GM18858 (cell line): ENCODE measurements around the gene FEM1B.

Source experiments
- ATAC-seq: cut with Tn5 transposase; IDR thresholded peaks from one replicate; pipeline ENCODE4 v1.9.1; 2021; ENCODE audit not compliant: unreplicated experiment

The FEM1B gene

GRCh38 chr15:68321229-68321628, 43.7 kb downstream of the FEM1B start:
- no peak for ATAC-seq

GRCh38 chr15:68322796-68323195, 45.3 kb downstream of the FEM1B start:
- no peak for ATAC-seq

GRCh38 chr15:68325726-68326125, 48.2 kb downstream of the FEM1B start:
- ATAC-seq = no peak

- ATAC-seq = no peak
Observed at GRCh38 chr15:68326711-68327354, 49.3 kb downstream of the FEM1B start.

GRCh38 chr15:68328443-68328842, 50.9 kb downstream of the FEM1B start:
- ATAC-seq = no peak

- ATAC-seq = no peak
Observed at GRCh38 chr15:68328964-68329363, 51.4 kb downstream of the FEM1B start.

- ATAC-seq = no peak
Observed at GRCh38 chr15:68330416-68330815, 52.9 kb downstream of the FEM1B start.

GRCh38 chr15:68330901-68331300, 53.4 kb downstream of the FEM1B start:
- no peak for ATAC-seq

- no peak for ATAC-seq
Observed at GRCh38 chr15:68332266-68332665, 54.7 kb downstream of the FEM1B start.

- no peak for ATAC-seq
Observed at GRCh38 chr15:68333775-68334470, 56.4 kb downstream of the FEM1B start.

GRCh38 chr15:68334661-68335124, 57.1 kb downstream of the FEM1B start:
- ATAC-seq = no peak

GRCh38 chr15:68335251-68335650, 57.7 kb downstream of the FEM1B start:
- no peak for ATAC-seq

GRCh38 chr15:68335655-68336054, 58.1 kb downstream of the FEM1B start:
- no peak for ATAC-seq

- no peak for ATAC-seq
Observed at GRCh38 chr15:68336516-68336915, 59.0 kb downstream of the FEM1B start.

- no peak for ATAC-seq
Observed at GRCh38 chr15:68337826-68338225, 60.3 kb downstream of the FEM1B start.

- ATAC-seq = no peak
Observed at GRCh38 chr15:68339481-68339880, 61.9 kb downstream of the FEM1B start.

GRCh38 chr15:68340726-68341671, 63.5 kb downstream of the FEM1B start:
- ATAC-seq = no peak

- ATAC-seq = no peak
Observed at GRCh38 chr15:68341760-68342725, 64.5 kb downstream of the FEM1B start.

GRCh38 chr15:68343579-68344225, 66.2 kb downstream of the FEM1B start:
- ATAC-seq = no peak

GRCh38 chr15:68344600-68344999, 67.1 kb downstream of the FEM1B start:
- no peak for ATAC-seq
